AG04450 (cell line): ENCODE measurements around the gene MPI. TPM values are rescaled to one million over a fixed set of nuclear protein-coding genes. Genes with fewer than 3 reads are reported as not detected.
"Not testable (repeated sequence)": the region's sequence is repeated elsewhere in the genome, so short reads cannot be mapped to it uniquely, and the experiment has no call there.

Experiments
- CTCF ChIA-PET: fragments of 300-600, 350-600 bp; formaldehyde crosslinking; extraction: SDS; loops from one replicate; lab custom pipeline; 2022; ENCODE audit warnings: antibody characterized with exemption, inconsistent platforms; lab: Charles Lee
- POLR2A ChIA-PET: fragments of 350-600 bp; formaldehyde crosslinking; extraction: SDS; loops from one replicate; lab custom pipeline; 2021; ENCODE audit warnings: antibody characterized with exemption, inconsistent platforms; lab: Yijun Ruan, JAX
- DNase-seq: peaks from one replicate; pipeline ENCODE4 v3.0.0-alpha.2; 2011; ENCODE audit warnings: low read depth, low spot score
- H3K27ac ChIP-seq: one replicate; pipeline ENCODE4 v1.5.1; 2012; ENCODE audit warnings: low read depth, low read length, control low read depth
- H3K27me3 ChIP-seq: one replicate; pipeline ENCODE4 v1.6.0; 2012; ENCODE audit warnings: low read length; ENCODE audit not compliant: control insufficient read depth, insufficient read depth
- H3K4me3 ChIP-seq: 2 replicates; pipeline ENCODE4 v1.5.1; 2011; ENCODE audit warnings: mild to moderate bottlenecking, low read depth, low read length, control low read depth
- H3K9me3 ChIP-seq: 2 replicates; pipeline ENCODE4 v1.5.1; 2012; ENCODE audit warnings: low read length; ENCODE audit not compliant: control insufficient read depth, insufficient read depth
- CTCF ChIP-seq: IDR thresholded peaks from 2 replicates; pipeline ENCODE4 v1.5.1; 2011; ENCODE audit warnings: low read depth, low read length, control low read depth, inconsistent platforms
- polyA plus RNA-seq: library from polyadenylated mRNA; depleted of rRNA; stranded (reverse); fragments of >200 nt; gene quantifications from 2 replicates; pipeline ENCODE4 v1.2.3, GENCODE V29; 2011

MPI gene
- polyA plus RNA-seq, 1 experiment: 55.5 TPM

DNA sequence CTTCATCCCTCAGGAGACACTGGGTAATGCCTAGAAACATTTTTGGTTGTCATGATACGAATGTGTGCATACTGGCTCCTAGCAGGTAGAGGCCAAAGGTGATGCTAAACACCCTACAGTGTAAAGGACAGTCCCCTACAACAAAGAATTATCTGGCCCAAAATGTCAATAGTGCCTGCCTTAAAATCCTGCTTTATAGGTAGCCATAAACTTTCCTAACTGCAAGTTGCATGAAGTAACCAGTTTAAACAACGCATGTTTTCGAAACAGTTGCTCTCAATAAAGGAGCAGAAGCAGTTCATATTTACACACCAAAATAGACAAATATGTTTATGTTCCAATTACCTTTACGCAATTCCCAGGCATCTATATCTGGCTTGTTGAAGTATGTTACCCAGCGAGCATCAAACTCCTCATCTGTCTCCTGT, 38.9 kb downstream of the MPI start:
- no peaks in the 10 kb centered on the region for H3K9me3 ChIP-seq
- H3K27me3 ChIP-seq: no peaks in the 10 kb centered on the region
- DNase-seq: no peak
- H3K4me3 ChIP-seq: no peak overlapping the region
- ChIA-PET POLR2A (no interaction called here), CTCF (no interaction called here)
- no peak overlapping the region for H3K27ac ChIP-seq
- TF ChIP-seq CTCF: no peak

- ChIA-PET CTCF (no interaction called here), POLR2A (no interaction called here)
- no peak for TF ChIP-seq CTCF
These were observed 43.7 kb downstream of the MPI start for GRCh38 chr15:74933573-74933972.

GRCh38 chr15:74935193-74935592, 45.4 kb downstream of the MPI start:
- peak; percentile 9; the same call in 1 of the 2 replicates for TF ChIP-seq CTCF
- not testable (repeated sequence) for H3K27ac ChIP-seq
- CTCF ChIA-PET: interaction anchor here (0.7 to 1.7 kb wide), 4 partner anchors 10 to 166 kb away, joined by 3 to 8 read pairs (median 5); no protein-coding TSS in a partner anchor

More at GRCh38 chr15:74933573-74933972, 43.7 kb downstream of the MPI start:
- no peak for DNase-seq
- Histone ChIP-seq H3K27me3 (no peaks in the 10 kb centered on the region), H3K9me3 (no peaks in the 10 kb centered on the region; the same call in 1 of the 2 replicates), H3K27ac (no peak overlapping the region), H3K4me3 (no peak overlapping the region)

GRCh38 chr15:74937272-74937589, 47.4 kb downstream of the MPI start:
- Histone ChIP-seq H3K27me3 (peaks cover 4% of the 10 kb centered on the region), H3K9me3 (no peaks in the 10 kb centered on the region; the same call in 1 of the 2 replicates), H3K4me3 (peak overlapping the region; percentile 85), H3K27ac (peak overlapping the region; percentile 31)
- CTCF ChIA-PET: no interaction called here
- no peak for DNase-seq
- POLR2A ChIA-PET: interaction anchor here (0.9 to 1.5 kb wide), 4 partner anchors 26 to 166 kb away, joined by 3 to 5 read pairs (median 4); partner anchors contain the start of genes CSK and PPCDC
- TF ChIP-seq CTCF: no peak

More at GRCh38 chr15:74935193-74935592, 45.4 kb downstream of the MPI start:
- H3K27me3 ChIP-seq, H3K4me3 ChIP-seq, DNase-seq, POLR2A ChIA-PET, H3K9me3 ChIP-seq: not testable (repeated sequence)

DNA sequence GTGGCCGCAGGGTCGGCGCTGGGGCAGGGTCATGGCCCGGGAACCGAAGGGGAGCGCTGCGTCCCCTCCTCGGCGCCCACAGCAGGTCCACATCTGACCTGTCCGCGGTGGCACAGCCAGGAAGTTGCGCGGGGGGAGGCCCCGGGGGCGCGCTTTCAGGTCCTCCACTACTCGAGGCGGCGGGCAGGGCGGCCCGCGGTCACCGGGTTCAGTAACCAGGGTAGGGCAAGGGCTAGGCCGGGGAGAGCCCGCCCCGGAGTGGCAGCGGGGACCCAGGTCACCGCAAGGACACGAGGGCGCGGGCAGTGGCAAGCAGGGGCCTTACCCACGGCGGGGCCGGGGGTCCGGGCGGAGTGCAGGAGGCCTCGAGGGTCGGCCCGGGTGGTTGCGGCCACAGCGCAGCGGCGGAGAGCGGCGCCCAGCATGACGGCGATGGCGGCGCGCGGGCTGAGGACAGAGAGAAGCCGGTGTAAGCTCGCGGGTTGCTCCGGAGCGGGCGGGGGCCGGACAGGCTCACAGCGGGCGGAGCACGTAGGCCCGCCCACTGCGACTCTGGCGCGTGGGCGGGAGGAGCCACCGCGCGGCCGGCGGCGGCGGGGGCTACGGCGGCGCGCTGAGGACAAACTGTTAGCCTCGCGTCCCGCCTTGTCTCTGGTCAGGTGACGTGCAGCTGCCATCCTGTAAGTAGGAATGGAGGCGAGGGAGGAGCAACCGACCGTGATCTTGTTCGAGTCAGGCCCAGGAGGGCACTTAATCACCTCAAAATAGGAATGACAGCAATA, 47.9 kb downstream of the MPI start, which contains the start of gene COX5A:
Gene COX5A (minus strand): TSS at position 484 of the 782 bp plus-strand sequence. CDS start 59 bp downstream, at position 425.
- Histone ChIP-seq H3K27ac (peak within 1 kb of the TSS; percentile 57), H3K27me3 (peaks cover 4% of the 10 kb centered on the region), H3K9me3 (no peaks in the 10 kb centered on the region; the same call in 1 of the 2 replicates), H3K4me3 (peak within 1 kb of the TSS; percentile 85)
- peak; percentile 88 for DNase-seq
- TF ChIP-seq CTCF: no peak
- CTCF ChIA-PET: interaction anchor here (0.6 kb wide), 1 partner anchor 260 kb away, joined by 8 read pairs; no protein-coding TSS in a partner anchor
- POLR2A ChIA-PET: interaction anchor here (0.8 to 1.5 kb wide), 6 partner anchors 16 to 167 kb away, joined by 3 to 5 read pairs (median 4); partner anchors contain the start of genes CSK, FAM219B and PPCDC
